ENCODE measurements around the gene WNT4. TPM values are rescaled to one million over a fixed set of nuclear protein-coding genes. Genes with fewer than 3 reads are reported as not detected.

The WNT4 gene
- total RNA-seq, 2 experiments from 2014 or later: not detected

DNA sequence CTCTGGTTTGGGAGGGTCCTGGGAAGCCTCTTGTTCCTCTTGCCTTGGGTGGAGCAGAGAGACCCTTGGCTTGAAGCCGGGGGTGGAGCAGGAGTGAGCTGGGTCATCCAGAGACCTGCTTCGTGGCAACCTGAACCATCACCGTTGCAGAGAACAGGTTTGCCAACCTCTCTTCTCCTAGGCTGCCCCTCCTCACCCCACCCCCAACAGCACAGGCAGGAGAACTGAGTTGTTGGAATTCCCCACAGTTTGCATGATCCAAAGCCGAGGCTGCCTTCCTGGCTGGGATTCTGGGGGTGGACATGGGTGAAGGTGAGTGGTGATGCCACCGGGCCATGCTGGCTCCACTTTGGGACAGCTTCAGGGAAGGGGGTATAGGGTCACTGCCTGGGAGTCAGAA is 2.2 kb downstream of the WNT4 start:
- no peaks in the 10 kb centered on the region for H3K36me3 ChIP-seq (ENCODE audit: insufficient read depth, low read length)
- no peak overlapping the region for H3K4me3 ChIP-seq (ENCODE audit: low read length)
- DNase-seq (no peak), ATAC-seq (ENCODE audit: poor library complexity) (no peak)
- H3K9me3 ChIP-seq (ENCODE audit: control insufficient read depth in 1 of 2, insufficient read depth in 1 of 2, low read length in 2 of 2): peaks cover 0 to 25% of the 10 kb centered on the region in 2 experiments
- POLR2A ChIA-PET: no interaction called here
- no peak for TF ChIP-seq CTCF (IDR thresholded peaks at IDR 0.05)
- no peaks in the 10 kb centered on the region for H3K36me3 Mint-ChIP-seq (ENCODE audit: low read depth)
- no peaks in the 10 kb centered on the region for H3K9me3 Mint-ChIP-seq
- intact Hi-C loops (cut with DNase I, micrococcal nuclease): no loop called here
- no peak overlapping the region for H3K27ac Mint-ChIP-seq
- H3K27me3 Mint-ChIP-seq: peaks cover 50% of the 10 kb centered on the region
- peaks cover 15% of the 10 kb centered on the region for H3K4me1 Mint-ChIP-seq (ENCODE audit: low read depth)
- no peak overlapping the region for H3K4me3 Mint-ChIP-seq
- peaks cover 34 to 42% of the 10 kb centered on the region in 2 experiments for H3K27me3 ChIP-seq (ENCODE audit: control insufficient read depth in 1 of 2, insufficient read depth in 2 of 2, low read length in 2 of 2)
- H3K27ac ChIP-seq (ENCODE audit: low read depth in 1 of 2, low read length in 2 of 2): no peak overlapping the region
- CTCF ChIA-PET: no interaction called here
- H3K4me1 ChIP-seq (ENCODE audit: insufficient read depth, low read length): peaks cover 14% of the 10 kb centered on the region

DNA sequence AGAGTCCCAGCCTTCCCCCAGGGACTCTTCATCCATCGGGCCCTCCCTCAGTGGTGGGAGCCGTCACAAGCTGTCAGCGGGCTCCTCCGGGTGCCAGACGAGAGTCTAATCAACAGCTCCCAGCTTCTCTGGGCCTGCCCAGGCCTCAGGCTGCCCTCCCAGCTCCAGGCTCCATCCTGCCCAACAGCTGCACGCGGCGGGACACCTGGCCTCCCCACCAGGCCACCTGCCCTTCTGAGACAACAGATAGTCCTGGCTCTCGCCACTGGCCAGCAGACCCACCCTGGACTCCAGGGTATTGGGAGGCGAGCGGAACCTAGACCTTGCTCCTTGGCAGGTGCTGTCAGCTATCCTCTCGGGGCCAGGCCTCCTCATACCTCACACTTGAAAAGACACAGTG is 3.1 kb downstream of the WNT4 start:
- peaks cover 14% of the 10 kb centered on the region for H3K4me1 ChIP-seq (ENCODE audit: insufficient read depth, low read length)
- H3K27ac ChIP-seq (ENCODE audit: low read depth in 1 of 2, low read length in 2 of 2): no peak overlapping the region
- Mint-ChIP-seq H3K36me3 (ENCODE audit: low read depth) (no peaks in the 10 kb centered on the region), H3K4me3 (no peak overlapping the region), H3K27ac (no peak overlapping the region), H3K27me3 (peaks cover 46% of the 10 kb centered on the region), H3K9me3 (no peaks in the 10 kb centered on the region), H3K4me1 (ENCODE audit: low read depth) (peaks cover 15% of the 10 kb centered on the region)
- H3K27me3 ChIP-seq (ENCODE audit: control insufficient read depth in 1 of 2, insufficient read depth in 2 of 2, low read length in 2 of 2): peaks cover 25 to 34% of the 10 kb centered on the region in 2 experiments
- no peak for TF ChIP-seq CTCF (IDR thresholded peaks at IDR 0.05)
- ATAC-seq (ENCODE audit: poor library complexity): no peak
- intact Hi-C loops (cut with DNase I, micrococcal nuclease): loop anchor here in 1 of 2 experiments (10.0 kb wide), 1 partner anchor 135 kb away; no protein-coding TSS in a partner anchor
- H3K36me3 ChIP-seq (ENCODE audit: insufficient read depth, low read length): no peaks in the 10 kb centered on the region
- CTCF ChIA-PET: no interaction called here
- no peak overlapping the region for H3K4me3 ChIP-seq (ENCODE audit: low read length)
- peaks cover 0 to 25% of the 10 kb centered on the region in 2 experiments for H3K9me3 ChIP-seq (ENCODE audit: control insufficient read depth in 1 of 2, insufficient read depth in 1 of 2, low read length in 2 of 2)
- DNase-seq: no peak
- POLR2A ChIA-PET: no interaction called here

DNA sequence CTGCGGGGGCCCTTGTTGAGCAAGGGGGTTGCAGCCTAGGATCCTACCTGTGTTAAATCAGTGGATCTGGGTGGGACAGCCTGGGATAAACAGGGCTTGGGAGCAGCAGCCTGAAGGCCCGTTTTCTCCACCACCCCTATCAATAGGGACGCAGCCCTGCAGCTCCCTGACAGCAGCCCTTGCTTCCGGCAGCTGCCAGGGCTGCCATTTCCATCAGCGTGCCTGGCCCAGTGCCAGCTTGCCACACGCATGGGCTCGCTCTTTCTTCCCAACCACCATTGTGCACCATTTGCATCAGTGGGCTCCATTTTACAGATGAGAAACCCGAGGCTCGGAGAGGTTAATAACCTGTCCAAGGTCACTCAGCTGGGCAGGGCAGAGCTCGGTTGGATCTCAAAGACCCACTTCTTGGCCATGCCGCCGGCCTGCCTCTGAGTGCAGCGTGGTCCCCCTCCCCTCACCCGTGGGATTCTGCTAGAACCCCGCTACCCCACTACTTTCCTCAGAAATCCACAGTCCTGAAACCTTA is 3.8 kb downstream of the WNT4 start:
- Histone ChIP-seq H3K4me1 (ENCODE audit: insufficient read depth, low read length) (peaks cover 14% of the 10 kb centered on the region), H3K9me3 (ENCODE audit: control insufficient read depth in 1 of 2, insufficient read depth in 1 of 2, low read length in 2 of 2) (peaks cover 0 to 20% of the 10 kb centered on the region in 2 experiments), H3K27me3 (ENCODE audit: control insufficient read depth in 1 of 2, insufficient read depth in 2 of 2, low read length in 2 of 2) (peaks cover 18 to 27% of the 10 kb centered on the region in 2 experiments), H3K4me3 (ENCODE audit: low read length) (no peak overlapping the region), H3K27ac (ENCODE audit: low read depth in 1 of 2, low read length in 2 of 2) (no peak overlapping the region), H3K36me3 (ENCODE audit: insufficient read depth, low read length) (no peaks in the 10 kb centered on the region)
- peaks cover 41% of the 10 kb centered on the region for H3K27me3 Mint-ChIP-seq
- POLR2A ChIA-PET: no interaction called here
- peaks cover 10% of the 10 kb centered on the region for H3K4me1 Mint-ChIP-seq (ENCODE audit: low read depth)
- H3K27ac Mint-ChIP-seq: no peak overlapping the region
- intact Hi-C loops (cut with DNase I, micrococcal nuclease): loop anchor here in 1 of 2 experiments (10.0 kb wide), 1 partner anchor 136 kb away; no protein-coding TSS in a partner anchor
- DNase-seq (no peak), ATAC-seq (ENCODE audit: poor library complexity) (no peak)
- H3K36me3 Mint-ChIP-seq (ENCODE audit: low read depth): no peaks in the 10 kb centered on the region
- no peak overlapping the region for H3K4me3 Mint-ChIP-seq
- no peaks in the 10 kb centered on the region for H3K9me3 Mint-ChIP-seq
- CTCF ChIA-PET: no interaction called here
- no peak for TF ChIP-seq CTCF (IDR thresholded peaks at IDR 0.05)

All from CD4-positive, alpha-beta T cell (primary cell).